Natural killer cell (primary cell): Measurements from ENCODE around the gene CRAMP1. TPM values are rescaled to one million over a fixed set of nuclear protein-coding genes. Genes with fewer than 3 reads are reported as not detected.
A peak's percentile ranks its signal among the peaks of the same experiment; 100 is the strongest.

Experiments used
- ATAC-seq, 3 donors: fragments of 150-1000 bp in 2 of 3; fragments of 200-7000 bp in 1 of 3; cut with Tn5 transposase; 1 replicate in 1 of 3; 2 replicates in 2 of 3; pipeline ENCODE4 v1.10.0; 2021; ENCODE audit warnings: mild to moderate bottlenecking in 2 of 3, moderate library complexity in 2 of 3
- DNase-seq, 2 donors: peaks; one replicate each; pipeline versions ENCODE4 v3.0.0 to v3.0.0-alpha.2; 2013 to 2021; ENCODE audit warnings: mixed read lengths in 1 of 2
- H3K27ac ChIP-seq: one replicate; pipeline ENCODE4 v1.5.1; 2013; ENCODE audit warnings: mild to moderate bottlenecking, low read length
- H3K27me3 ChIP-seq: one replicate; pipeline ENCODE4 v1.6.1; 2013; ENCODE audit warnings: low read length; ENCODE audit not compliant: control insufficient read depth, insufficient read depth
- H3K36me3 ChIP-seq: one replicate; pipeline ENCODE4 v1.6.1; 2013; ENCODE audit warnings: low read length; ENCODE audit not compliant: control insufficient read depth, insufficient read depth
- H3K4me1 ChIP-seq: one replicate; pipeline ENCODE4 v1.6.1; 2013; ENCODE audit warnings: low read length; ENCODE audit not compliant: control insufficient read depth, insufficient read depth
- H3K4me3 ChIP-seq: one replicate; pipeline ENCODE4 v1.5.1; 2013; ENCODE audit warnings: low read length
- H3K9me3 ChIP-seq: one replicate; pipeline ENCODE4 v1.6.1; 2013; ENCODE audit warnings: low read length; ENCODE audit not compliant: control insufficient read depth, insufficient read depth
- H3K27ac Mint-ChIP-seq, 2 donors: one replicate each; pipeline ENCODE4 v1.8.0; 2022; ENCODE audit warnings: mild to moderate bottlenecking in 2 of 2, mixed read lengths in 2 of 2, moderate library complexity in 1 of 2
- H3K27me3 Mint-ChIP-seq, 2 donors: one replicate each; pipeline ENCODE4 v1.8.0; 2022; ENCODE audit warnings: low read depth in 2 of 2, mixed read lengths in 2 of 2
- H3K36me3 Mint-ChIP-seq: one replicate; pipeline ENCODE4 v1.8.0; 2022; ENCODE audit warnings: mixed read lengths
- H3K4me1 Mint-ChIP-seq, 2 donors: one replicate each; pipeline ENCODE4 v1.8.0; 2022; ENCODE audit warnings: mixed read lengths in 2 of 2
- H3K4me3 Mint-ChIP-seq: one replicate; pipeline ENCODE4 v1.8.0; 2022; ENCODE audit warnings: mild to moderate bottlenecking, moderate library complexity, mixed read lengths
- H3K9me3 Mint-ChIP-seq, 2 donors: one replicate each; pipeline ENCODE4 v1.8.0; 2022; ENCODE audit warnings: mixed read lengths in 2 of 2
- WGBS: methylation state at CpG from one replicate; pipeline ENCODE4 v1.1.7; 2013; ENCODE audit warnings: missing lambda C conversion rate; ENCODE audit not compliant: insufficient coverage; 5-methylcytosine and 5-hydroxymethylcytosine counted together
- intact Hi-C: fragments of 100-400 bp; cut with micrococcal nuclease; formaldehyde crosslinking; loops from one replicate; pipeline ENCODE4 v1.14.2; 2022
- total RNA-seq, 4 donors: library from RNA; stranded (reverse); fragments of 120-200 nt in 1 of 4; gene quantifications; one replicate each; pipeline versions ENCODE4 v1.2.3 to v1.2.4, GENCODE V29; 2013 to 2022
- TF ChIP-seq, protein P1 (sequence below): fragments of 200-600 bp; IDR thresholded peaks from one replicate; pipeline ENCODE4 v1.8.0; 2022; ENCODE audit warnings: antibody characterized with exemption

CRAMP1 gene
- total RNA-seq, 3 donors from 2014 or later (not counting 1 experiment from before 2014, with no cell fraction given): 47.8 to 49.8 (median 49.6) TPM

DNA sequence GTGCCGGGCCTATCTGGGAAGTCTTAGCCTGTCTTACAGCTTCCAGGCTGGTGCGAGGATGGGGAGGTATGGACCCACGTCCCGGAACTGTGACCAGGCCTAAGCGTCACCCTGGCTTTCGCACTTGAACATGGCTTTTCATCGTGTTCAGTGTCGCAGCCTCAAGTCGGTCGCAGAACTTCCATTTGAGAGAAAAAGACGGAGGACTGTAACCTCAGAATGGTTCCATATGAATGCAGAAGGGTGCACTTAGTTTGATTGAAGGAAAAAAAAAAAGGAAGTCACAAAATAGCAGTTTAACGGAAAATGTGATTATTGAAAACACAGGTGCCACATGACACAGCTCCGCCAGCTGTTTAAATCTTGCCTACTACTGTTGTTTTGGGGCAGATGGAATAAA is 35.7 kb downstream of the CRAMP1 start:
- H3K27ac ChIP-seq: peak overlapping the region; percentile 70
- peaks cover 16% of the 10 kb centered on the region for H3K4me1 ChIP-seq
- peaks cover 27% of the 10 kb centered on the region for H3K36me3 ChIP-seq
- Mint-ChIP-seq H3K9me3 (no peaks in the 10 kb centered on the region), H3K27me3 (no peaks in the 10 kb centered on the region), H3K4me3 (no peak overlapping the region), H3K4me1 (peaks cover 46 to 60% of the 10 kb centered on the region in 2 donors), H3K27ac (peak overlapping the region; percentile 90 to 96), H3K36me3 (no peaks in the 10 kb centered on the region)
- TF ChIP-seq, protein P1, sequence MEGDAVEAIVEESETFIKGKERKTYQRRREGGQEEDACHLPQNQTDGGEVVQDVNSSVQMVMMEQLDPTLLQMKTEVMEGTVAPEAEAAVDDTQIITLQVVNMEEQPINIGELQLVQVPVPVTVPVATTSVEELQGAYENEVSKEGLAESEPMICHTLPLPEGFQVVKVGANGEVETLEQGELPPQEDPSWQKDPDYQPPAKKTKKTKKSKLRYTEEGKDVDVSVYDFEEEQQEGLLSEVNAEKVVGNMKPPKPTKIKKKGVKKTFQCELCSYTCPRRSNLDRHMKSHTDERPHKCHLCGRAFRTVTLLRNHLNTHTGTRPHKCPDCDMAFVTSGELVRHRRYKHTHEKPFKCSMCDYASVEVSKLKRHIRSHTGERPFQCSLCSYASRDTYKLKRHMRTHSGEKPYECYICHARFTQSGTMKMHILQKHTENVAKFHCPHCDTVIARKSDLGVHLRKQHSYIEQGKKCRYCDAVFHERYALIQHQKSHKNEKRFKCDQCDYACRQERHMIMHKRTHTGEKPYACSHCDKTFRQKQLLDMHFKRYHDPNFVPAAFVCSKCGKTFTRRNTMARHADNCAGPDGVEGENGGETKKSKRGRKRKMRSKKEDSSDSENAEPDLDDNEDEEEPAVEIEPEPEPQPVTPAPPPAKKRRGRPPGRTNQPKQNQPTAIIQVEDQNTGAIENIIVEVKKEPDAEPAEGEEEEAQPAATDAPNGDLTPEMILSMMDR: no peak
- WGBS: 58% methylated on average over 13 of the region's 13 CpGs
- no peaks in the 10 kb centered on the region for H3K27me3 ChIP-seq
- no peak for DNase-seq
- no peaks in the 10 kb centered on the region for H3K9me3 ChIP-seq
- intact Hi-C loops: no loop called here
- no peak for ATAC-seq
- no peak overlapping the region for H3K4me3 ChIP-seq

DNA sequence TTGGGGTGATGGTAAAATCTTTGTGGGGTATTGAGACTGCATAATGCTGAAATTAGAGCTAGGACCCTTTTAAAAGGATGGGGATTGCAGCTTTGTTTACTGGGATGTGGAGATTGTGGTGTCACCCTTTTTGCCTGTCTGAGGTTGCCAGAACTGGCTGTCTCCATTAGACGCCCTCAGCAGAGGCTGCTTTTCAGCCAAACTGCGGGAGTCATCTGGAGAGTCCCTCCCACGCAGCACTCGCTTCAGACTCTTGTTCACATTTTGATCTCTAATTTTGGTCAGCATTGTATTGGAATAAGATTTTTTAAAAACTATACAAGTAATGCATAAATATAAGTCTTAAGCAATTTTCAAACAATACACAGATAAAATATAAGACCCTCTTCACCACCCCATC is 38.0 kb downstream of the CRAMP1 start:
- no peak overlapping the region for H3K4me3 ChIP-seq
- intact Hi-C loops: no loop called here
- H3K27ac Mint-ChIP-seq: no peak overlapping the region
- H3K27me3 ChIP-seq: no peaks in the 10 kb centered on the region
- peaks cover 16% of the 10 kb centered on the region for H3K4me1 ChIP-seq
- peaks cover 39 to 49% of the 10 kb centered on the region in 2 donors for H3K4me1 Mint-ChIP-seq
- DNase-seq (no peak), ATAC-seq (no peak)
- TF ChIP-seq, protein P1: no peak
- H3K27ac ChIP-seq: no peak overlapping the region
- peaks cover 10% of the 10 kb centered on the region for H3K36me3 Mint-ChIP-seq
- 100% methylated on average over 1 of the region's 4 CpGs for WGBS
- H3K36me3 ChIP-seq: peaks cover 33% of the 10 kb centered on the region
- H3K4me3 Mint-ChIP-seq: no peak overlapping the region
- no peaks in the 10 kb centered on the region for H3K9me3 ChIP-seq
- H3K9me3 Mint-ChIP-seq: no peaks in the 10 kb centered on the region
- H3K27me3 Mint-ChIP-seq: no peaks in the 10 kb centered on the region

DNA sequence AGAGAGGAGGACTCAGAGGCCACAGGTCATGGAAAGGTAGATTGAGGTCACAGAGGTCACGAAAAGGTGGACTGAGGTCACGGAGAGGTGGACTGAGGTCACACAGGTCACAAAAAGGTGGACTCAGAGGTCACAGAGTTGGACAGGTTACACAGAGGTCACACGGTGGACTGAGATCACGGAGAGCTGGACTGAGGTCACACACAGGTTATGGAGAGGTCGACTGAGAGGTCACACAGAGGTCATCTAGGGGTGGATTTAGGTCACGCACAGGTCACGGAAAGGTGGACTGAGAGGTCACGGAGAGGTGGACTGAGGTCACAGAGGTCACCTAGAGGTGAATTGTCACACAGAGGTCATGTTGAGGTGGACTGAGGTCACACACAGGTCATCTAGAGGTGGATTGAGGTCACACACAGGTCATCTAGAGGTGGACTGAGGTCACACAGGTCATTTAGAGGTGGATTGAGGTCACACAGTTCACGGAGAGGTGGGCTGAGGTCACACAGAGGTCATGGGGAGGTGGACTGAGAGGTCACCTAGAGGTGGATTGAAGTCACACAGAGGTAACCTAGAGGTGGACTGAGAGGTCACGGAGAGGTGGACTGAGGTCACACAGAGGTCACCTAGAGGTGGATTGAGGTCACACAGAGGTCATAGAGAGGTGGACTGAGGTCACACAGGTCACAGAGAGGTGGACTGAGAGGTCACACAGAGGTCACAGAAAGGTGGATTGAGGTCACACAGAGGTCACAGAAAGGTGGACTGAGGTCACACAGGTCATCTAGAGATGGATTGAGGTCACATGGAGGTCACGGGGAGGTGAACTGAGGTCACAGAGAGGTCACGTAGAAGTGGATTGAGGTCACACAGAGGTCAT is 39.2 kb downstream of the CRAMP1 start:
- intact Hi-C loops: no loop called here
- DNase-seq: no peak

More for the DNA sequence above, 39.2 kb downstream of the CRAMP1 start:
- Mint-ChIP-seq H3K27ac (peak overlapping the region; percentile 54 to 89), H3K4me1 (peaks cover 27 to 42% of the 10 kb centered on the region in 2 donors), H3K9me3 (no peaks in the 10 kb centered on the region), H3K27me3 (no peaks in the 10 kb centered on the region), H3K4me3 (no peak overlapping the region), H3K36me3 (peaks cover 13% of the 10 kb centered on the region)
- no peak overlapping the region for H3K27ac ChIP-seq
- H3K4me3 ChIP-seq: no peak overlapping the region
- no peaks in the 10 kb centered on the region for H3K9me3 ChIP-seq
- ATAC-seq: peak in 1 of 3 donors; percentile 11
- TF ChIP-seq, protein P1: no peak
- WGBS: 97% methylated on average over 12 of the region's 12 CpGs
- H3K4me1 ChIP-seq: peaks cover 8% of the 10 kb centered on the region
- H3K36me3 ChIP-seq: peaks cover 41% of the 10 kb centered on the region
- H3K27me3 ChIP-seq: no peaks in the 10 kb centered on the region
